Measurements from ENCODE around the gene GLP2R. TPM values are rescaled to one million over a fixed set of nuclear protein-coding genes. Genes with fewer than 3 reads are reported as not detected.
A peak's percentile ranks its signal among the peaks of the same experiment; 100 is the strongest.

The GLP2R gene
- total RNA-seq, 1 donor = 0.43 TPM

- H3K4me3 ChIP-seq (ENCODE audit: low read depth, low read length) = no peak overlapping the region
- peak; percentile 86 for DNase-seq (ENCODE audit: low read depth)
- TF ChIP-seq CTCF (IDR thresholded peaks at IDR 0.05; ENCODE audit: insufficient read depth, low read depth, low read length) = no peak
Measured at GRCh38 chr17:9830711-9831110, 5.0 kb downstream of the GLP2R start.

- DNase-seq (ENCODE audit: low read depth) = no peak
- TF ChIP-seq CTCF (IDR thresholded peaks at IDR 0.05; ENCODE audit: insufficient read depth, low read depth, low read length) = no peak
- no peak overlapping the region for H3K4me3 ChIP-seq (ENCODE audit: low read depth, low read length)
Measured at GRCh38 chr17:9833922-9834321, 8.2 kb downstream of the GLP2R start.

DNA sequence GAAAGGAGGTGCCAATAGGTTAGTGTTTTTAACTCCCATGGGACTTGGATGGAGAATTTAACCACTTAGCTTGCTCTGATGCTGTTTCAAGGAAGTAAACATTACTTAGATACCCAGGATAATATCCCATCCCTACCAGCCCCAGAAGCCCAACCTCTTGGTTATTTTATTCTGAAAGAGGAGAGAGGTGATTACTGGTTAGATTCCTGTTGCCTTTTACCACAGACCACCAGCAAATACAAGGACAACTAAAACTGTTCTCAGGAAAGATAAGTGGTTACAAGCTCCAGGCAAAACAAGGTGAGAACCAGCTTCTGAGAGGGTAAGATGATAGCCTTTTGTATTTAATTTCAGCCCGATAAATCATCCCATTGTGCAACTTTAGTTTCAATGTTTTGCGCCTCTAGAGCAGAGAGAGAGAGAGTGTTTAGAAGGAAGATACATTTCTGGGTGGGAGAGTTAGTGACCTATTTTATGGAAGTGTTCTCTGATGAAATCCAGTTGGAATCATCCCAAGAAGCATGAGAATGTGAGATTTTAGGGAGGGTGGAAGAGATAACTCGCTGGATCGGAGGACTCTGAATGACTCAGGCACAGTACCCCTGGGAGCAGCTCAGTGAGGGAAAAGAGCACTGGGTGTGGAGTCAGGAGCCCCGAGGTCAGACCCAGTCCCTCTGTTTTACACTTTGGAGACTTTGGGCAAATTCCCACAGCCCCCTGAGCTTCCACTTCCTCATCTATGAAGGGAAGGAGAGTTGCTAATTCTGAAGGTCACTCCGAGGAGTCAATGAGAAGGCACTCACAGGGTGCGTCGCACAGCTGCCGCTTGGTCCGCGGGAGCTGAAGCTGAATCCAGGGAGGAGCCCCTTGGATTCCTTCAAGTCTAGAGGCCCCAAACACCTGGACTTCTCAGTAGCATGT lies 12.1 kb downstream of the GLP2R start:
- TF ChIP-seq CTCF (IDR thresholded peaks at IDR 0.05; ENCODE audit: insufficient read depth, low read depth, low read length) = no peak
- peak; percentile 98 for DNase-seq (ENCODE audit: low read depth)
- H3K4me3 ChIP-seq (ENCODE audit: low read depth, low read length) = no peak overlapping the region

DNA sequence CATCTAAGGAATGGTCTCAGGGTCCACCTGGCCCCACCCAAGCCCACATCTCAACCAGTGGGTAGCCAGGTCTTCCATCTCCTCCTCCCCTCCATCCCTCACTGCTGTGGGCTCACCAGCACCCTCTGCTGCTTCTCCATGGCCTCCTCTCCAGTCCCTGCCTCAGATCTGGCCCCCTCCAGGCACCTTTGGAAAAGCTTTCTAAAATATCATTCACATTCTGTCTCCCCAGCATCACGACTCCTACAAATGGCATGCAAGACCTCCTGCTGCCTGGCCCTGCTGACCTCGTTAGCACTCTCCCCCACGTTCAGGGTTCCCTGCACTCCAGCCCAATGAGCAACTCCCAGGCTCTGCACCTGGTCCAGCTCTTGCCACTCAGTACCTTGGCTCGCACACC lies 13.7 kb downstream of the GLP2R start:
- no peak overlapping the region for H3K4me3 ChIP-seq (ENCODE audit: low read depth, low read length)
- DNase-seq (ENCODE audit: low read depth) = peak; percentile 14
- TF ChIP-seq CTCF (IDR thresholded peaks at IDR 0.05; ENCODE audit: insufficient read depth, low read depth, low read length) = peak; percentile 35

GRCh38 chr17:9842057-9842758 lies 16.5 kb downstream of the GLP2R start:
- TF ChIP-seq CTCF (IDR thresholded peaks at IDR 0.05; ENCODE audit: insufficient read depth, low read depth, low read length) = no peak
- no peak overlapping the region for H3K4me3 ChIP-seq (ENCODE audit: low read depth, low read length)
- peak; percentile 89 for DNase-seq (ENCODE audit: low read depth)

DNA sequence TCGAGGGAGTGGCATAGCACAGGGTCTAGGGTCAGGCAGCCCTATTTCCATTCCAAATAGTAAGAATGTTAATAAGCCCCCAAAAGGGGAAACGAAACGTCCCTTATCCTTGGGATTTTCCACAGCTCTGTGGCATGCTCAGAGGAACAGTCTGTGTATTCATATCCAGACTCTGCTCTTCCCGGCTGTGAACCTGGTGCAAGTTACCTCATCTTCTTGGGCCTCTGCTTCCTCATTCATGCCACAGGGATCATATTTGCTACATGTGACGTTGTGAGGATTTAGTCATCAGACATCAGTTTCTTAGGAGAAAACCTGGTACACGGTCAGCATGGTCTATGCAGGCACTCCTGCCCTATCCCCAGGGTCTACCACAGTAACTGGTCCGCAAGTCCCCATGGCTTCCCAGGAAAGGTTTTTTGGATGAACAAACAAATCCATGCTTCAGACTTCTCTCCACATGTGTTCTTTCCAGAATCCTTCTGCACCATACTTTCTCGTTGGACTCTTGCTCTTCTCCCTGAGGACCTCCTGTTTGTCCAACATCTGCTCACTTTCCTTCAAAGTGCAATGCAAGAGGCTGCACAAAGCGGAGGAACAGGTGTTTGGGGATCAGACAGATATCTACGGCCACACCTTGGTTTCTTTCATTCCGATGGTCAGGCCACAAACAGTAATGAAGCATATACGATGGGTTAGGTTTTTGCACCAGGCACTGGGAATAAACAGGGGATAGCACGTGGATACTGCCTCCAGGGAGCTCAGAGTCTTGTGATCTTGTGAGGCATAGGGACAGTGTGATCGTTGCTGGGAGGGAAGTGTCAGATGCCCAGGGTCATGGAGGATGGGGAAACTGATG lies 17.7 kb downstream of the GLP2R start:
- TF ChIP-seq CTCF (IDR thresholded peaks at IDR 0.05; ENCODE audit: insufficient read depth, low read depth, low read length) = no peak
- H3K4me3 ChIP-seq (ENCODE audit: low read depth, low read length) = no peak overlapping the region
- DNase-seq (ENCODE audit: low read depth) = peak; percentile 39

All from fibroblast of villous mesenchyme (primary cell).